OCI-LY1 (cell line): ENCODE measurements around the gene GRK5.

Experiments used
- H2AFZ ChIP-seq: fragments of 200-600 bp; sonication (generic), shearing (Covaris generic); 2 replicates; pipeline ENCODE4 v1.6.0; 2014; ENCODE audit warnings: antibody characterized with exemption, mild to moderate bottlenecking, low read length
- H3F3A ChIP-seq: fragments of 200-600 bp; sonication (generic), shearing (Covaris generic); 2 replicates; pipeline ENCODE4 v1.6.0; 2014; ENCODE audit warnings: mild to moderate bottlenecking, antibody characterized with exemption, low read length, moderate library complexity; ENCODE audit not compliant: insufficient read depth
- H3K27ac ChIP-seq: fragments of 200-600 bp; sonication (generic); 2 replicates; pipeline ENCODE4 v1.5.1; 2014; ENCODE audit warnings: low read length, mixed run types, mild to moderate bottlenecking, low read depth; ENCODE audit not compliant: poor library complexity, severe bottlenecking
- H3K27me3 ChIP-seq: fragments of 200-600 bp; sonication (generic); 2 replicates; pipeline ENCODE4 v1.6.0; 2014; ENCODE audit warnings: antibody characterized with exemption, mild to moderate bottlenecking, low read length, moderate library complexity; ENCODE audit not compliant: insufficient read depth
- H3K36me3 ChIP-seq: fragments of 200-600 bp; sonication (generic); 2 replicates; pipeline ENCODE4 v1.6.1; 2014; ENCODE audit warnings: mild to moderate bottlenecking, antibody characterized with exemption, low read length, moderate library complexity, mixed read lengths; ENCODE audit not compliant: insufficient read depth
- H3K4me1 ChIP-seq: fragments of 200-600 bp; sonication (generic); 2 replicates; pipeline ENCODE4 v1.5.1; 2014; ENCODE audit warnings: mild to moderate bottlenecking, low read length, moderate library complexity; ENCODE audit not compliant: insufficient read depth, severe bottlenecking
- H3K4me2 ChIP-seq: fragments of 200-600 bp; sonication (generic), shearing (Covaris generic); 2 replicates; pipeline ENCODE4 v1.6.1; 2014; ENCODE audit warnings: low read length
- H3K4me3 ChIP-seq: fragments of 200-600 bp; sonication (generic); 2 replicates; pipeline ENCODE4 v1.5.1; 2014; ENCODE audit warnings: low read length, low read depth, mild to moderate bottlenecking, mixed read lengths; ENCODE audit not compliant: poor library complexity, severe bottlenecking
- H3K79me2 ChIP-seq: fragments of 200-600 bp; shearing (Covaris generic); 2 replicates; pipeline ENCODE4 v1.6.1; 2016; ENCODE audit warnings: mixed run types, low read length, mixed read lengths; ENCODE audit not compliant: insufficient read depth
- H3K9ac ChIP-seq: fragments of 200-600 bp; sonication (generic), shearing (Covaris generic); 2 replicates; pipeline ENCODE4 v1.6.1; 2014; ENCODE audit warnings: mild to moderate bottlenecking, low read length, mixed read lengths
- H3K9me2 ChIP-seq: fragments of 200-600 bp; sonication (generic), shearing (Covaris generic); 2 replicates; pipeline ENCODE4 v1.6.1; 2014; ENCODE audit warnings: low read depth, mild to moderate bottlenecking, low read length, mixed read lengths
- H3K9me3 ChIP-seq: fragments of 200-600 bp; shearing (Covaris generic); 2 replicates; pipeline ENCODE4 v1.6.1; 2014; ENCODE audit warnings: low read length, mixed read lengths
- H4K20me1 ChIP-seq: fragments of 200-600 bp; sonication (generic), shearing (Covaris generic); 2 replicates; pipeline ENCODE4 v1.6.0; 2016; ENCODE audit warnings: mild to moderate bottlenecking, low read length; ENCODE audit not compliant: insufficient read depth
- EZH2 ChIP-seq: fragments of 200-600 bp; sonication (generic), shearing (Covaris generic); IDR thresholded peaks from 2 replicates; pipeline ENCODE4 v1.8.0; 2017; ENCODE audit warnings: borderline replicate concordance, mixed run types, mild to moderate bottlenecking, antibody characterized with exemption, low read length, moderate library complexity, mixed read lengths
- TF ChIP-seq, protein P1 (sequence below): fragments of 200-600 bp; sonication (generic), shearing (Covaris generic); IDR thresholded peaks from 2 replicates; pipeline ENCODE4 v1.5.1; 2017; ENCODE audit warnings: mild to moderate bottlenecking, antibody characterized with exemption, low read length, moderate library complexity, mixed read lengths

GRK5 gene

DNA sequence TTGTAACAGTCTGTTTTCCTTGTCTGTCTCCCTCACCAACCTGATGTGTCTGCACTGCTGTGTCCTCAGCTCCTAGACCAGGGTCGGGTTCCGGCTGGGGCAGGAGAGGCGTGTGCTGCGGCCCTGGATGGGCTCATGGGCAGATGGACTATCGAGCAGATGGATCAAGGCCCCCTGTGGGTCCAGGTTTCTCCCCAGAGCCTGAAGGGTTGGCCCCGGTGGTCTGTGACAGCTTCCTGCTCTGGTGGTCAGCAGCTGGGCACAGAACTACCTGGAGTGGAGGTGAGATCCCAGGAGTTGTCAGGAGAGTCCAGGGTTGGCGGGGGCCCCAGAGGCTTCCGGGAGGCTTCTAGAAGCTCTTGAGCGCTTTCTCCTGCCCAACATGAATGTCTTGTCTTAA lies 75.1 kb downstream of the GRK5 start:
- no peaks in the 10 kb centered on the region for H3K36me3 ChIP-seq
- H3K27ac ChIP-seq = no peak overlapping the region

DNA sequence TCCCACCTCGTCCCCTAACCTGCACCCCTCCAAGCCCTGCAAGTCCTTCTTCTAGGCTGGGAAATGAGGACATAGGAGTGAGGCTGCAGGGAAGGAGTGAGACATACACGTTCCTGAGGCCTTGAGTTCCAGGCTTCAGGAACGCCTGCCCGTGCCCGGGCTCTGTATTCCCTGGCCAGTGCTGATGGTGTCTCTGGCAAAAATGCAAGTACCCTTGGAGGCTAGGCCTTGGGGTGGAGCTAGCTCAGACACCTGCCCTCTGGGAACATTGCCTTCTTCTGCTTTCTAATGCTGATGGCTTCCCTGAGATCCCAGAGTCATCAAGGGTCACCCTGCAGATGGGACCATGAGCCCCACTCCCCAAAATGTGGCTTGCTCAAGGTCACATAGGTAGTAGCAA lies 76.0 kb downstream of the GRK5 start:
- Histone ChIP-seq H3K27ac (no peak overlapping the region), H4K20me1 (no peaks in the 10 kb centered on the region), H3K4me2 (no peak overlapping the region), H3K9me2 (no peaks in the 10 kb centered on the region), H3K4me3 (no peak overlapping the region), H3K79me2 (no peaks in the 10 kb centered on the region), H3K36me3 (no peaks in the 10 kb centered on the region), H3F3A (no peaks in the 10 kb centered on the region), H3K27me3 (no peaks in the 10 kb centered on the region), H2AFZ (no peak overlapping the region), H3K9me3 (no peaks in the 10 kb centered on the region), H3K9ac (no peak overlapping the region), H3K4me1 (no peaks in the 10 kb centered on the region)
- TF ChIP-seq, protein P1, sequence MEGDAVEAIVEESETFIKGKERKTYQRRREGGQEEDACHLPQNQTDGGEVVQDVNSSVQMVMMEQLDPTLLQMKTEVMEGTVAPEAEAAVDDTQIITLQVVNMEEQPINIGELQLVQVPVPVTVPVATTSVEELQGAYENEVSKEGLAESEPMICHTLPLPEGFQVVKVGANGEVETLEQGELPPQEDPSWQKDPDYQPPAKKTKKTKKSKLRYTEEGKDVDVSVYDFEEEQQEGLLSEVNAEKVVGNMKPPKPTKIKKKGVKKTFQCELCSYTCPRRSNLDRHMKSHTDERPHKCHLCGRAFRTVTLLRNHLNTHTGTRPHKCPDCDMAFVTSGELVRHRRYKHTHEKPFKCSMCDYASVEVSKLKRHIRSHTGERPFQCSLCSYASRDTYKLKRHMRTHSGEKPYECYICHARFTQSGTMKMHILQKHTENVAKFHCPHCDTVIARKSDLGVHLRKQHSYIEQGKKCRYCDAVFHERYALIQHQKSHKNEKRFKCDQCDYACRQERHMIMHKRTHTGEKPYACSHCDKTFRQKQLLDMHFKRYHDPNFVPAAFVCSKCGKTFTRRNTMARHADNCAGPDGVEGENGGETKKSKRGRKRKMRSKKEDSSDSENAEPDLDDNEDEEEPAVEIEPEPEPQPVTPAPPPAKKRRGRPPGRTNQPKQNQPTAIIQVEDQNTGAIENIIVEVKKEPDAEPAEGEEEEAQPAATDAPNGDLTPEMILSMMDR = no peak
- TF ChIP-seq EZH2 = no peak

More for the DNA sequence above, 75.1 kb downstream of the GRK5 start:
- no peak overlapping the region for H2AFZ ChIP-seq
- H3K79me2 ChIP-seq = no peaks in the 10 kb centered on the region
- H3K4me1 ChIP-seq = no peaks in the 10 kb centered on the region
- no peak overlapping the region for H3K9ac ChIP-seq
- no peak overlapping the region for H3K4me2 ChIP-seq
- no peaks in the 10 kb centered on the region for H4K20me1 ChIP-seq
- H3K27me3 ChIP-seq = peaks cover 5% of the 10 kb centered on the region; the same call in 1 of the 2 replicates
- H3F3A ChIP-seq = no peaks in the 10 kb centered on the region
- no peak for TF ChIP-seq EZH2
- TF ChIP-seq, protein P1 = no peak
- no peaks in the 10 kb centered on the region for H3K9me3 ChIP-seq
- H3K9me2 ChIP-seq = no peaks in the 10 kb centered on the region
- H3K4me3 ChIP-seq = no peak overlapping the region

DNA sequence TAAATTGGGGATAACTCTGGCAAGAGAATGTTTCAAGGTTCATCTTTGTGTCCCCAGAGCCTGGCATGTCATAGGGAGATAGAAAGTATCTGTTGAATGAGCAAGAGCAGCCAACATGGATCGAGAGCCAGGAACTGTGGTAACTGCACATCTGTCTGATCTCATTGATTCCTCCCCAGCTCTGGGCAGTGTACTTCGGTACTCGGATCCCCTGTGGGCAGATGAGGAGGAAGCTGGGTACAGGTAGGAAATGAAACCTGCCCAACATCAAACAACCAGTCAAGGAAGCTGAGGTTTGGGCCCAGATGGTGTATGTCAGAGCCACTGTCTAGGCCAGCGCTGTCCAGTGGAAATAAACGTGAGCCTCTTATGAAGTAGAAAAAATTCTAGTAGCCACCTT lies 76.4 kb downstream of the GRK5 start:
- Histone ChIP-seq H3K9me3 (no peaks in the 10 kb centered on the region), H3K36me3 (no peaks in the 10 kb centered on the region), H3K27ac (no peak overlapping the region), H3K4me3 (no peak overlapping the region), H3F3A (no peaks in the 10 kb centered on the region), H4K20me1 (no peaks in the 10 kb centered on the region), H2AFZ (no peak overlapping the region), H3K4me2 (no peak overlapping the region), H3K9me2 (no peaks in the 10 kb centered on the region), H3K4me1 (no peaks in the 10 kb centered on the region), H3K27me3 (no peaks in the 10 kb centered on the region), H3K79me2 (no peaks in the 10 kb centered on the region), H3K9ac (no peak overlapping the region)
- TF ChIP-seq, protein P1 = no peak
- no peak for TF ChIP-seq EZH2
